ENCODE results near the gene GRK2.
"Not testable (repeated sequence)": the region's sequence is repeated elsewhere in the genome, so short reads cannot be mapped to it uniquely, and the experiment has no call there.

Gene GRK2

DNA sequence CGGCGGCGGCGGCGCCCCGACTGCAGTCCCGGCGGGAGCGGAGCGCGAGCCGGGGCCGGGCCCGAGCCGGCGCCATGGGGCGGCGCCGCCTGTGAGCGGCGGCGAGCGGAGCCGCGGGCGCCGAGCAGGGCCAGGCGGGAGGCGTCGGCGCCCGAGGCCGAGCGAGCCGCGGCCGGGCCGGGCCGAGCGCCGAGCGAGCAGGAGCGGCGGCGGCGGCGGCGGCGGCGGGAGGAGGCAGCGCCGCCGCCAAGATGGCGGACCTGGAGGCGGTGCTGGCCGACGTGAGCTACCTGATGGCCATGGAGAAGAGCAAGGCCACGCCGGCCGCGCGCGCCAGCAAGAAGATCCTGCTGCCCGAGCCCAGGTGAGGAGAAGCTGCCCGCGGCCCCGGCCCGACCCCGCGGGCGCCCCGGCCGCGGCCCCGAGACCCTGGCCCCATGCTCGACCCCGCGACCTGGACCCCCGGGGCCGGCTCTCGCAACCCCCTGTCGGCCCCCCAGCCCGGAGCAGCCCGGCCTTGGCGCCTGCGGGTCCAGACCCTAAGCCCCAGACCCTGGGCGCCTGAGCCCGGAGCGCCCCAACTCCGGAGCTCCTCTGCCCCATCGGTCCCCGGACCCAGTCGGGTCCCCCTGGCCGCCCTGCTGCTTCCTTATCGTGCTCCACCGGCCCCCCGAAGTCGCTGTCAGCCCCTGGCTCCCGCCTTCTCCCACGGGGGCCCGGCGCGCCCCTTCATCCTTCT, at the start of gene GRK2:
Gene GRK2 (plus strand): TSS at position 25 of the 739 bp plus-strand sequence. CDS start 227 bp downstream, at position 252.
- DNase-seq = peak in 1 of 2 experiments; percentile 24

GRCh38 chr11:67227726-67228125, 38.5 kb upstream of the GRK2 start:
- DNase-seq = no peak

DNA sequence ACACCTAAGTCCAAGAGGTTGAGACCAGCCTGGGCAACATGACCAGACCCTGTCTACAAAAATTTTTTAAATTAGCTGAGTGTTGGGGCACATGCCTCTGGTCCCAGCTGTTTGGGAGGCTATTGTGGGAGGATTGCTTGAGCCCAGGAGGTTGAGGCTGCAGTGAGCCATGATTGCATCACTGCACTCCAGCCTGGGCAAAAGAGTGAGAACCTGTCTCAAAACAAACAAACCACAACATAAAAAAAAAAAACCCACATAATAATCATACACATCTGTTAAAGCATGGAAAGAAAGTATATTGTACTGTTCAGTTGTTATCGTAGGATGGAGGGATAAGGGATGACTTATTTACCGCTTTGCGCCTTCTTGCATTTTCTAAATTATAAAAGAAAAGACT, 35.9 kb upstream of the GRK2 start:
- no peak for DNase-seq

- DNase-seq = no peak
These were observed 35.4 kb upstream of the GRK2 start for GRCh38 chr11:67230886-67231285.

- no peak for DNase-seq
These were observed 32.6 kb upstream of the GRK2 start for GRCh38 chr11:67233584-67234190.

DNA sequence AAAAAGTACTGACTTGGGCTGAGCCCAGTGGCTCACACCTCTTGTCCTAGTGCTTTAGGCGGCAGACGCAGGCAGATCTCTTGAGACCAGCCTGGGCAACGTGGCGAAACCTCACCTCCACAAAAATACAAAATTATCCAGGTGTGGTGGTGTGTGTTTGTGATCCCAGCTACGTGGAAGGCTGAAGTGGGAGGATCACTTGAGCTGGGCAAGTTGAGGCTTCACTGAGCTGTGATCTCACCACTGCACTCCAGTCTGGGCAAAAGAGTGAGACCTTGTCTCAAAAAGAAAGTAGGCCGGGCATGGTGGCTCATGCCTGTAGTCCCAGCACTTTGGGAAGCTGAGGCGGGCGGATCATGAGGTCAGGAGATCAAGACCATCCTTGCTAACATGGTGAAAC, 31.7 kb upstream of the GRK2 start:
- DNase-seq = not testable (repeated sequence)

DNA sequence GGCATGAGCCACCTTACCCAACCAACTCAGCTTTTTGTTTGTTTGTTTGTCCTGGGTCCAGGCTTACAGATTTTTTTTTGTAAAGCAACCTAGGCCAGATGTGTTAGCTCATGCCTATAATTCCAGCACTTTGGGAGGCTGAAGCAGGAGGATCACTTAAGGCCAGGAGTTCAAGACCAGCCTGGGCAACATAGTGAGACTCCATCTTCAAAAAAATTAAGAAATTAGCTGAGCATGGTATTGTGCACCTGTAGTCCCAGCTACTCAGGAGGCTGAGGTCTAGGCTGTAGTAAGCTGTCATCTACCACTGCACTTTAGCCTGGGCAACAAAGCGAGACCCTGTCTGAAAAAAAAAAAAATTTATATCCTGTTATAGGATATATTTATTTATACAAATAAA, 28.7 kb upstream of the GRK2 start:
- no peak for DNase-seq

DNA sequence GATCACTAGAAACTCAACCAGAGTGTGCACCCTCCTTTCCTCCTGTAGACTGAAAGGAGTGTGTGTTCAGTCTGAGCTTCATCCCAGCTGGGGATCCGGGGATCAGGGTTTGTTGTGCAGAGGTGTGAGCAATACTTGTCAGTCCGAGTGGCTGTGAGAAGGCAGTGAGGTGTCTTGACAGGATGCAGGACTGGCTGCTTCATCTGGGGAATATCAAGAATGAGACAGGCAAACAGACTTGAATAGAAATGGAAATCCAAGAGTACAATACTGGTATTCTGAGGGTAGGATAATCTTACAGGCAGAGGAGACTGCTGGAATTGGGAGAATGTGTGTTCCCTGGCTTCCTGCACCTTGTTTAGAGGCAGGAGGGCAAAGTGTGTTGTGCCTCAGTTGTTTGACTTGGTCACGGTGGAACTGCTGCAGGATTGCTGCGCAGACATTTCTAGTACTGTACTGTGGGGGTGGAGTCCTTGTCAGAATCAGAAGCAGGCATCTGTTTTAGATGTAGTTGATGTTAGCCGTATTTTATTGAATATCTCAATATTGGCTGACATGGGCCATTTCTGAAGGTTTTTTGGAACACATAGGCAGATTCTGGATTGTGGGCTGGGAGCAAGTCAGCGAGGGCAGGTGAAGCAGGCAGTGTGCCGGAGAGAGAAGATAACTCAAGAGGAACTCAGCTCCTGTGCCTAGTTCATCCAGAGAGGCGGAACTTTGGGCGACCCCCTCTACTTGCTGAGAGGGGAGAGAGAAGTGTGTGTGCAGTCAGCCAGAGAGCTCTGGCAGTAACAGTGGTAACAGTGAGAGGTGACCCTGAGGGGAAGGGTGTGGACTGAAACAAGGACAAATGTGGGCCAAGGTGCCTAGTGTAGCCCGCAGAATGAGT, 27.1 kb upstream of the GRK2 start:
- peak; percentile 59 to 70 for DNase-seq

- DNase-seq = peak; percentile 99
These were observed 26.3 kb upstream of the GRK2 start for GRCh38 chr11:67239783-67240575.

DNA sequence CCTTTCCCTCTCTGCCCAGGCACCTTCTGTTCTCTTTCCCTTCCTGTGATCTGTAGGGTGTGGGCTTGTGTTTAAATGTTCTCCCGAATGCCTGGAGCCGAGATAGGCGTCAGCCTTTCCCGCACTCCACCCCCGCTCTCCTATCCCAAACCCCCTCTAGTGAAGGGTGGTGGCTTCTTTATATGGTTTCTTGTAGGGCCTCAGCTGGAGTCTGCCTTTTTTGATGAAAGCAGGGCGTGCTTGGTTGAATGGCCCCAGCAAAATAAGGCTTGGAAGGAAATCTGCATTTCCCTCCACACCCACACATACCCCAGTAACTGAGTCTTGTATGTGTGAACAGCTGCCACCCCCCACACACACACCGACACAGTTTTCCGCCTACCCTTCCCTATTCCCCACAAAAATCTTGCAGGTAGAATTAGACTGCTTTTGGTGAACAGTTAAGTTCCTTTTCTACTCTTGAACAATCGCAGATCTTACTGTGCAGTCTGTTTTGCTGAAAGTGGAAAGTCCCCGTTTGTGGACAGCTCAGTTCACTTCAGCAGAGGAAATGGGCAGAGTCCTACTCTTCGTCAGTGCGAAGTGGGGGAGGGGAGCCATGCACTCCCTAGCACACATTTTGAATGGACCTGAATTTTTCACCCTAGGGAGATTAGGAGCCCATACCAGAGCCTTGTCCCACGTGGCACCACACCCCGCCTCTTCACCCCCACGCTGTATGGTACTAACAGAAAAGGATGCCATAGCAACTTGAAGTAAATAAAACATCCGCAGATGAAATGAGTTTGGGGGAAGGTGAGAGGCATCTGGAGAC, 25.5 kb upstream of the GRK2 start:
- peak; percentile 49 to 51 for DNase-seq

DNA sequence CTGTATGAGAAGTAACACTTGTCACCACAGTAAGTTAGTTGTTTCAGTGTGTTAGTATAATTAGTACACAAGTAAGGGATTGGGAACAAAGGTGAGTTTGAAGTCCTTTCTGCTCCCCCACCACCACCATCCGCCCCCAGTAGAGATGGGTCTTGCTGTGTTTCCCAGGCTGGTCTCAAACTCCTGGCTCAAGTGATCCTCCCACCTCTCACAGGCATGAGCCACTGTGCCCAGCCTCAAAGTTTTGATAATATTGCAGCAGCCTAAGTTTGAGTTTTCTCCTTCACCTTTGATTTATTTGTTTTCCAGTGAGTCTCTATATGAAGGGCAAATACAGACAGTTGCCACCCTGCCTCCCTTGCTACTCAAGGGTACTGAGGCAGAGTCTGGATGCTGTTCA, 23.7 kb upstream of the GRK2 start:
- DNase-seq = no peak

GRCh38 chr11:67243051-67243450, 23.2 kb upstream of the GRK2 start:
- no peak for DNase-seq

DNA sequence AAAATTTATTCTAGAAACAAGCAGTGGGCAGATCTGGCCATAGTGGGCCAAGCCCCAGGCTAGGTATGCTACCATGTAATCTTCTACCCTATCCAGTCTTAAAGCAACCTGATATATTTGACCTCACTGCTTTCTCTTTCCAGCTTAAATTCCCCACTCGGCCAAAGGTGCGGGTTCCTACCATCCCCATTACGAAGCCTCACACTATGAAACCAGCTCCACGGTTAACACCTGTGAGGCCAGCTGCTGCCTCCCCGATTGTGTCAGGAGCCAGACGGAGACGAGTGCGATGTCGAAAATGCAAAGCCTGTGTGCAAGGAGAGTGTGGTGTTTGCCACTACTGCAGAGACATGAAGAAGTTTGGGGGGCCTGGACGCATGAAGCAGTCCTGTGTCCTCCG, 21.2 kb upstream of the GRK2 start:
- DNase-seq = no peak

DNA sequence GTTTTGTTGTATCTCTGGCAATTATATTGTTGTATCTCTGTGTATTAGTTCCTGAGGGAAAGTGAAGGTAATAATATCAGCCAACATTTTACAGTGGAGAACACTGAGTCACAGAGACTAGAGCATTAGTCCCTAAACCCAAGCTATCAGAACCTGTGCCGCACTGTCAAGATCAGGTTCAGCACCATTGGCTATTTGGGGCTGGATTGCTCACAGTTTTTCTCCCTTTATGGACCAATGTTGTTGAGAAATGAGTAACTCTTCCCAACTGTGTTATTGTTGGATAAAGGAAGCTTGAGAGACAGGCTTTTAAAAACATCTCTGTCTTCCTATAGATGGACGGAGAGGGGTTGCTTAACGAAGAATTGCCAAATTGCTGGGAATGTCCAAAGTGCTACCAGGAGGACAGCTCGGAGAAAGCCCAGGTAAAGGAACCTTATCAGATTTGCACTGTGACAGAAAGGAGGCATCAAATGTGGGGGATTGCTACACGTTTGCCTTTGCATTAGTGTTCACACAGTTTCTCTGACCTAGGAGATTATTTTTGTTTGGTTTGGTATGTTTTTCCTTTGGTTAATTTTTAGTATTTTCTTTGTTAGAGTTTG, 18.2 kb upstream of the GRK2 start:
- DNase-seq = no peak

DNA sequence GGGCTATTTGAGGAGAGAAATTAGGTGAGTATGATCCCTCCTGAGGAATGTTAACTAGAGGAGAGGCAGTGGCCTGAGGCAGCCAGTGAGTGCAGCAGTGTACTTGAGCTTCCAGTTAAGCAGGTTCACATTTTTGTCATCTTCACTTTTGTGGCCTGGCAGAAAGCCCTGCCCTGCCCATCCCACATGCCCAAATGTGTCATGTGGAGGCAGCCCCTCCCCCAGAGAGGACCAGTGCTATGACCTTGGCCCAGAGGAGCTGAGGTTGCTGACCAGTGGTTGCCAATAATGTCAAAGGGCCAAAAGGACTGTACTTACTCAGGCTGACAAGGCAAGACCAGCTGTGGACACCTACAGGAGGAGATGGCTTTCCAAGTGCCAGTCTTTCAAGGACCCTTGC, 17.6 kb upstream of the GRK2 start:
- no peak for DNase-seq

DNA sequence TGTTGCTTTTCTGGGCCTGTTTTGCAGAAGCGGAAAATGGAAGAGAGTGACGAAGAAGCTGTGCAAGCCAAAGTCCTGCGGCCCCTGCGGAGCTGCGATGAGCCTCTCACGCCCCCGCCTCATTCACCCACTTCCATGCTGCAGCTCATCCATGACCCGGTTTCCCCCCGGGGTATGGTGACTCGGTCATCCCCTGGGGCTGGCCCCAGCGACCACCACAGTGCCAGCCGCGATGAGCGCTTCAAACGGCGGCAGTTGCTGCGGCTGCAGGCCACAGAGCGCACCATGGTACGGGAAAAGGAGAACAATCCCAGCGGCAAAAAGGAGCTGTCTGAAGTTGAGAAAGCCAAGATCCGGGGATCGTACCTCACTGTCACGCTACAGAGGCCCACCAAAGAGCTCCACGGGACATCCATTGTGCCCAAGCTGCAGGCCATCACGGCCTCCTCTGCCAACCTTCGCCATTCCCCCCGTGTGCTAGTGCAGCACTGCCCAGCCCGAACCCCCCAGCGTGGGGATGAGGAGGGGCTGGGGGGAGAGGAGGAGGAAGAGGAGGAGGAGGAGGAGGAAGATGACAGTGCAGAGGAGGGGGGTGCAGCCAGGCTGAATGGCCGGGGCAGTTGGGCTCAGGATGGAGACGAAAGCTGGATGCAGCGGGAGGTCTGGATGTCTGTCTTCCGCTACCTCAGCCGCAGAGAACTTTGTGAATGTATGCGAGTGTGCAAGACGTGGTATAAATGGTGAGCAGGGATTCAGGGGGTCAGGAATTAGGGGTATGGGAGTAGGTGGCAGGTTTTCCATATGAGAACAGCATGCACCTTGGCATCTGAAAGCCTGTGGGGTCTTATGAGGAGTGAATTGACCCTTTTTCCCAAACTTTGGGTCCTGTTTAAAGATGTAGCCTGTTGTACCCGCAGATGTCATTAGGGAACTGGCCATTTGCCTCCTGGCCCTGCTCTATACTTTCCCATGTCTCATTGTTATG, 15.9 kb upstream of the GRK2 start:
- DNase-seq = no peak

DNA sequence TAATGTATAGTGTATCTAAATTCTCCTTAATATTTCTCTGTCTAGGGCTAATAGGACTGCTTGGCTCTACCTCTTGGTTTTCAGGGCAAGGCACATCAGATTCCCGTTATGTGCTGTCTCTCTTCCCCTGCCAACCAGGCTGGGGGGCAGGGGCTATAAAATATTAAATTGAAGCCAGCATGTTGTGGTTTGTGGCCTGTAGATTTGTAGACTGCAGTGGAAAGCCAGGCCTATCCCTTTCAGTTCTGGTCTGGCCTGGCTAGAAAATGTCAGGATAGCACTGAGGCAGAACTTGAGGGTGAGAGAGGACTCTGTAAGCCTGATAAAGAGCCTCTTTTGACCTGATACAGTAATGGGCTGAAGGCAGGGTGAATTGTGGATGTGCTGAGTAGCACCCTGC, 14.4 kb upstream of the GRK2 start:
- no peak for DNase-seq

GRCh38 chr11:67252831-67253239, 13.4 kb upstream of the GRK2 start:
- DNase-seq = peak; percentile 67 to 74

DNA sequence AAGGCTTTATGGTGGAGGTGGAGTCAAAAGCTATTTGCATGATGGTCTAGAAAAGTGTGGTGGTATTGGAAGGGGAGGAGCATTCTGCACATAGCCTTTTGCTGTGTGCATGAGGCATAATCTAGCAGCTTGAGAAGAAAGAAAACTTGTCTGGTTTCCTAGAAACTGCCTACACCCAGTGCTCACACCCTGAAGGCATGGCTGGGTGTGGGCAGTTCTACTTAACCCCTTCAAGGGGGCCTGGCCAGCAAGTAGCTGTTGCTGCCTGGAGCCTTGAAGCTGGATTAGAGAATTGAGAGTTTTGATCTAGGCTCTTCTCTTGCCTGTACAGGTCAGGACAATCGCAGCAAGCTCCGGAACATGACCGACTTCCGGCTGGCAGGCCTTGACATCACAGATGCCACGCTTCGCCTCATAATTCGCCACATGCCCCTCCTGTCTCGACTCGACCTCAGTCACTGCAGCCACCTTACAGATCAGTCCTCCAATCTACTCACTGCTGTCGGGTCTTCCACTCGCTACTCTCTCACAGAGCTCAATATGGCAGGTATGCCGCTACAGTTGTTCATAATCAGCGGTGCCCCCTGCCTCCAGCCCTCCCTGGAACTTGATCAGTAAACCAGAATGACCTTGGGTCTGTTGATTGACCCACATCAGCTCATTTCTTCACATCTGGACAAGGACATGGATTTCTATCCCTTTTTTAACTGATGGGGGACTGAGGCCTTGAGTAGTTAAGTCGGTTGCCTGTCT, 12.2 kb upstream of the GRK2 start:
- no peak for DNase-seq
